Stimulated activated CD8-positive, alpha-beta memory T cell treated with anti-CD3 and anti-CD28 coated beads, Interleukin-7, amount 100 ng/mL, for 1 hour (primary cell): Measurements from ENCODE around the gene CIT.

Experiments
- DNase-seq, 2 donors: peaks; one replicate each; pipeline ENCODE4 v3.0.0-alpha.2; 2020; ENCODE audit warnings: low read depth in 2 of 2

Gene CIT

DNA sequence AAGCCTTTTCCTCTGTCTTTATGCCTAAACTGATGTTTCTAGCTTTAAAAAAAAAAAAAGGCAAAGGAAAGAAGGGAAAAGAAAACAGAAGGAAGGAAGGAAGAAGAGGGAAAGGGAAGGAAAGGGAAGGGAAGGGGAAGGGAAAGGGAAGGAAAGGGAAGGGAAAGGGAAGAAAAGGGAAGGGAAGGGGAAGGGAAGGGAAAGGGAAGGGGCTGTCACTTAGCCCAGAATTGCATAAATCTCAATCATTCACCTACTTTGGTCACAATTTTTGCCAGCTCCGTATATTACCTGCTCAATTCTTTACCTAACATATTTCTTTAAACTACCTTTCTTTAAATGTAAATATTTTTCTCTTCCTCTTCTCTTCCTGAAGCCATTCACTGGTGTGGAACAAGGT is 26.8 kb downstream of the CIT start:
- no peak for DNase-seq

DNA sequence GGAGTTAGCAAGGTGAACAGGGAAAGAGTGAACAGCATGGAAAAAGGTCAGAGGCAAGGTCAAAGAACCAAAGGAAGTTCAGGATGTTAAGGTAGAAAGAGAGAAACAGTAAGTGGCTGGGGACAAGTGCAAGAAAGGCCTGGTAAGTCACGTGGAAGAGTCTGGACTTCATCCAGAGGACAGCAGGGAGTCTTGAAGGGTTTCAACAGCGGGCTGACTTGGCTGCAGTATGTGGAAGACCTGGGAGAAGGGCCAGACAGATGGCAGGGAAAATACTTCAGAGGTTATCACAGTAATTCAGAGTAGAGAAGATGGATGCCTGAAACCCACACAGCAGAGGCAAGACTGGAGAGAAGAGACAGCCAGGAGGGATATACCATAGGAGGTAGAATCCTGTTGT is 34.0 kb downstream of the CIT start:
- no peak for DNase-seq

DNA sequence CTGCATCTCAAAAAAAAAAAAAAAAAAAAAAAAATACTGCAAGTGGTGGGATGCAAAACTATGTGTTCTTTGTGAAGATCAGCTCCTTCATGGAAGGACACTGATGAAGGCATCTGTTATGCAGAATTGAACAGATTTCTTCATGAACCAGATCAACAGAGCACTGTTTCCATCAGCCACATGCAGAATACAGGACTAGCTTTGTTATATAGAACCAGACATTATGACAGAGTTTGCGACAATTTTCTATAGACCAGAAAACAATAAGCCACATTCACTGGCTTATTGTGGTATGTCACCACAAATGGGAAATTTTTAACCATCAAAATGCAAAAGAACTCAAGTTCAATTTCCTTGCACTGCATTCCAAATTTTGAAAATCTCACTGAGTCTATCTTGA is 34.7 kb downstream of the CIT start:
- DNase-seq: no peak

DNA sequence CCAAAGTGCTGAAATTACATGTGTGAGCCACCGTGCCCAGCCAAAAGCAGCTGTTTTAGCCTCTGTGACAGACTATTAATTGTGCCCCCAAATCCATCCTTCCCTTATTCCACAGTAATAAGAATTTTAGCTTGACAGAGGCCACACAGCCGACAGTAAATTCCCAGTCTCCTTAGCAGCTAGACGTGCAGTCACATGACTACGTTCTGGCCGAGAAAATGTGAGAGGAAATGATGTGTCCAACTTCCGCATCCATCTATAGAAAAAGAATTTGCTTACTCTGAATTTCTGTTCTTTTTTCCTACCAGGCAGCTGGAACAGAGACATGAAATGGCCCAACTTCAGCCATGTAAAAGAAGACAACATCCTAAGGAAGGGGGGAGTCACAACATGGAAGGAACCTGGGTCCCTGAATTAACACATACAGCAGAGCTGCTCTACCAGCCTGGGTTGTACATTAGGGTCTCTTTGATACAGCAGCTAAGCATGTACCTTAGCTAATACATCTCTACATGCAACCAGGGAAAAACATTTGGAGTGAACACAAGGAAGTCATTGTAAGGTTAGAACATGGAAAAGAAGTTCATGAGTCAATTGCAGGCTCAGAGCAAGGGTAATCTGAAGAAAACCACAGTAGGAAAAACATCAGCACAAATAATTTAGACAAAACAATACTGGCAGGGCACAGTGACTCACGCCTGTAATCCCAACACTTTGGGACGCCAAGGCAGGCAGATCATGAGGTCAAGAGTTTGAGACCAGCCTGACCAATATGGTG is 35.5 kb downstream of the CIT start:
- DNase-seq: no peak

GRCh38 chr12:119840582-119840981 is 36.5 kb downstream of the CIT start:
- DNase-seq: no peak

GRCh38 chr12:119840168-119840567 is 37.0 kb downstream of the CIT start:
- no peak for DNase-seq

GRCh38 chr12:119838826-119839600 is 38.1 kb downstream of the CIT start:
- no peak for DNase-seq

DNA sequence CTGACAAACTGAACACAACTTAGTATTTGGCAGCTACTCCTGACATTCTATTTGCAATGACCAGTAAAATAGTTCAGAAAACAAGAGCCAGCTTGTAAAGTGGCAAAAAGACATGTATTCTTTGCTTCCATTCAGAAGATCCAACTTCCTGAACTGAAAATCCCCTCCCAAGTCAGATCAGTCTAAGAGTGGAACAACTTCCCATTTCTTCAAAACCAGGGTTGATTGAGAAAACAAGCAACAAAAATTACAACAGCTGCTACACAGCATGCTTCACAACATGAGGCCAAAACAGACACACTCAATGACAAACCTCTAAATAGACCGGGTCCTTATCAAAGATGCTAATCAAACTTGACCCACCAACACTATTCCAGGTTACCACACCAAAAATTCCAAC is 40.3 kb downstream of the CIT start:
- no peak for DNase-seq

DNA sequence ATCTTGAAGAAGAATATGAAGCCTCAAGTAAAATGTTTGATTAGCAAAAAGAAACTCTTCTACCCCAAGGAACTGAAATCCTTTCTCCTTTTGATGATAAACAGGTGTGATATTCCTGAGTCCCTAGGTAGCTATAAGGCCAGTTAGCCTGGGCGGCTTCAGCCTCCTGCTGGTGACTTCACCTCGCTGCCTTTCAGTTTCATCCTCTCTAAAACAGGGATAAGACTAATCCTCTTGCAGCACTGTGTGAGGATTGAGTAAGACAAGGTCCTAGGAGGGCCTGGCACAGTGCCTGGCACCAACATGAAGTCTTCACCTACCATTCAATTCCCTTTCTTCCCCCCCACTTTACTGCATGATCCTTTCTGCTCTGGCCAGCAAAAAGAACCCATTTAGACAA is 42.1 kb downstream of the CIT start:
- DNase-seq: no peak

GRCh38 chr12:119829439-119829838 is 47.7 kb downstream of the CIT start:
- DNase-seq: no peak

- no peak for DNase-seq
These were observed 48.8 kb downstream of the CIT start for GRCh38 chr12:119828300-119828699.

- no peak for DNase-seq
These were observed 49.4 kb downstream of the CIT start for GRCh38 chr12:119827760-119828159.

GRCh38 chr12:119826661-119827445 is 50.3 kb downstream of the CIT start:
- no peak for DNase-seq

- DNase-seq: no peak
These were observed 51.9 kb downstream of the CIT start for GRCh38 chr12:119825262-119825661.

DNA sequence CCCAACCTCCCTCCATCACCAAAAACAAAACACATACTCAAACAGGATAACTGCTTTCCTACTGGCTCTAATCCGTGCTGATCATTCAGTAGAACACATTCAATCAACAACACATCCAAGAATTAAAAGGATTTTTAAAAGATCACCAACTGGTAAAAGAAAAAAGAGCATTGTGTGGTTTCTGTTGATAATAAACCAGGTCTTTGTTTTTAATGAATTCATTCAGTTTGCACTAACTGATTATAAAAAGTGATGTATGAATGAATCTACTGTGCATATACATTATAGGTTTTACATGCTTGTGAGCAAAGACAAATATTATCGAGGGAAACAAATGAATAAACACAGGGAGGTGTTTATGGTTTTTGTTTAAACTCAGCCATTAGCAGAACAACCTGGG is 55.1 kb downstream of the CIT start:
- no peak for DNase-seq

DNA sequence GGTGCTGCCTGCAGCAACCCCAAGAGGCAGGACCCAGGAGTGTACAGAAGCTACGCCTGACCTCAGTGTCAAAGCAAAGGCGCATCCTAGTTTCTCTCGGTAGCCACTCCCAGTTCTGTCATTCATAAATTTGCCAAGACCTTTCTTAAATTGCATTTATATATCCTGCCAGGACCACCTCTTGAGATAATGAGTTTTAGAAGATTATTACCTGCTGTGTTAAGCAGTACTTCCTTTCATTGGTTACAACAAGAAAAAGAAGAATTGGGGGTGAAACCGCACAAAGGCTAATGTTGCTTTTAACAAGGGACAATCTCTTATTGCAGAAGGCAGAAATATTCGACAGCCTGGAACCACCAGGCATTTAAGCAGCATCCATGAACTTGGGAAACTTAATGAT is 57.8 kb downstream of the CIT start:
- DNase-seq: no peak

DNA sequence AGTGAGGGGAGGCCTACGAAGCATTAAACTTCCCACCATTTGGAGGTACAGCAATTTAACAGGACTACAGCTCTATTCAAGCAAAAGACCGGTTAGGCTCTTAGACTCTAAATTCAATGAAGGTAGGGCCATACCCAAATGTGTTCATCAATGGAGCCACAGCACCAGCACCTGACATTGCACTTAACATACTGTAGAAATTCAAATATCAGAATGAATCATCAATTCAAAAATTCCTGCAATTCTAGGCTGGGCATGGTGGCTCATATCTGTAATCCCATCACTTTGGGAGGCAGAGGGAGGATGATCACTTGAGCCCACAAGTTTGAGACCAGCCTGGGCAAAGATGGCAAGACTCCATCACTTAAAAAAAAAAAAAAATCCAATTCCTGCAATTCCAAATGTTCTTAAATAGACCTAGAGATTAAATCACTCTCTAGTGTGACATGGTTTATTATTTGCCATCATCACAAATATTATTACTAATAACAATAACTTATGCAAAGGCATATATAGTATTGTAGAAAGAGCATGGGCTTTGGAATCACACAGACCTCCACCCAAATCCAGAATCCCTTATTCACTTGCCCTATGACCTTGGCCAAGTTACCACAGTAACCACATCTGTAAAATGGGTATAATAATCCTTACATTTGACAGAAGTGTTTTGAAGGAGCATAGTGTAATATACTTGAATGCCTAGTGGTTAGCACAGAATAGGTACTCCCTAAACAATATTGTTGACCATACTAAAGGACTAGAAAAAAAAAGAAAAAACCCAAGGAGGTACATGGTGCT is 59.4 kb downstream of the CIT start:
- no peak for DNase-seq

GRCh38 chr12:119809023-119809422 is 68.1 kb downstream of the CIT start:
- no peak for DNase-seq

- DNase-seq: no peak
These were observed 68.7 kb downstream of the CIT start for GRCh38 chr12:119808441-119808840.

DNA sequence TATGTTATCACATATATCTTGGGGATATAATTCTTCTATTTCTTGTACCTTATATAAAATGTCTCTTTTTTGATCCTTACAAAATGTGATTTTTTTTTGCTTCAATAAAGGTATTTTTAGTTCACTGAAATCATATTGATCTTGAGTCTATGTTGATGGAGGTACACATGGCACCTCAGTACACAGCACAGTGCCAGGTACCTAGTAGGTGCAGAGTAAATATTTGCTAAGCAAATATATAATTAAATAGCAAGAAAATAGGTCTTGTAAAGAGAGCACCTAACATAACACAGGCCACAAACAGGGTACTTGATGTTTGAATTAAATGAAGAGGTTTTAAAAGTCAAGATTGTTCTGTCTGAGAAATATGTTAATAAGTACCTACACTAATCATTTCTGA is 69.7 kb downstream of the CIT start:
- no peak for DNase-seq

DNA sequence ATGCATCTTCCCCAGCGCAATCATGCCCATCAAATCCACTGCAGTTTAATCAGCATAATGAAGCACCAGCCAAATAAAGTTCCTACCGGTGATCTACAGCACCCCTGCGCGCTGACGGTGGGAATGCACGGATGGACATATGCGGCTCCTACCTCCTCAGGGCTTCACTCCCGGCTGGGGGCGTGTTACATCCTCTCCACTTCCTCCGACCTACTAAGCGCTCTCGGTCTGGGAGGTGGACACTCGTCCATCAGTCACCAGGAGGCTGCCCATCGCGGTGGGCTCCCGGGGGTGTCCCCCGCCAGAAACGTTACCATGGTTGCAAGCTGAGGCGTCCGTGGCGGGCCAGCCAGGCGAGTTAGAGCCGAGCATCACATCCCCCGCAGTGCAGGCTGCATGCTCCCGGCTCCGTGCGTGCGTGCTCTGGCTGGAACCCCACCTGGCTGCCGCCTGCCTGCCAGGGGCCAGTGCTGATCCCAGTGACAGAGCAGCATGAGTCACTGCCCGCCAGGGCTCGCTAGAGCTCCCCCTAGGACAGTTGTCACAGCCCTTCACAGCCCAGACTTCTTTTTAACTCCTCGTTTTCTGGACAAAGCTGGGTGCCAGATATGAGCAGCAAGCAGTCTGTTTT is 73.0 kb downstream of the CIT start:
- no peak for DNase-seq
